Breast epithelium (tissue), 3 donors: ENCODE measurements around the gene INSYN2B.

ENCODE experiments used
- CTCF ChIP-seq, 3 donors: fragments of 450-650 bp; IDR thresholded peaks; one replicate each; pipeline ENCODE4 v1.5.1; 2016 to 2017; ENCODE audit warnings: antibody characterized with exemption in 3 of 3, mild to moderate bottlenecking in 3 of 3, moderate library complexity in 3 of 3
- POLR2AphosphoS5 ChIP-seq, 3 donors: sonication (generic); formaldehyde crosslinking; IDR thresholded peaks; one replicate each; pipeline ENCODE4 v1.6.1; 2017; ENCODE audit warnings: antibody characterized with exemption in 3 of 3

- TF ChIP-seq CTCF (IDR thresholded peaks at IDR 0.05): no peak
- no peak for TF ChIP-seq POLR2AphosphoS5 (IDR thresholded peaks at IDR 0.05)
Observed at GRCh38 chr5:169921949-169922348, 58.3 kb downstream of the INSYN2B start.
